GM23338 (cell line): Measurements from ENCODE around the gene SEMA6B.

Source experiments
- CREB1 ChIP-seq: fragments of 250-450 bp; sonication (Bioruptor Pico); IDR thresholded peaks from 2 replicates; pipeline ENCODE4 v1.5.0; 2020; ENCODE audit warnings: low read depth, mild to moderate bottlenecking, moderate library complexity
- ETS1 ChIP-seq: IDR thresholded peaks from 2 replicates; pipeline ENCODE4 v1.6.1; 2016; ENCODE audit warnings: antibody characterized with exemption
- EZH2 ChIP-seq: fragments of 200-600 bp; sonication (generic); IDR thresholded peaks from one replicate; pipeline ENCODE4 v1.8.0; 2017; ENCODE audit warnings: antibody characterized with exemption, mild to moderate bottlenecking, low read depth; ENCODE audit not compliant: unreplicated experiment
- EZH2phosphoT487 ChIP-seq: fragments of 200-600 bp; sonication (generic); IDR thresholded peaks from one replicate; pipeline ENCODE4 v1.8.1; 2018; ENCODE audit warnings: antibody characterized with exemption; ENCODE audit not compliant: unreplicated experiment
- JUNB ChIP-seq: IDR thresholded peaks from one replicate; pipeline ENCODE4 v1.6.1; 2016; ENCODE audit warnings: antibody characterized with exemption; ENCODE audit not compliant: unreplicated experiment
- NANOG ChIP-seq: IDR thresholded peaks from 2 replicates; pipeline ENCODE4 v1.6.1; 2016; ENCODE audit warnings: antibody characterized with exemption, borderline replicate concordance
- POLR2AphosphoS5 ChIP-seq: IDR thresholded peaks from 2 replicates; pipeline ENCODE4 v1.6.1; 2016; ENCODE audit warnings: antibody characterized with exemption, low read depth
- REST ChIP-seq: IDR thresholded peaks from one replicate; pipeline ENCODE4 v1.6.1; 2018; ENCODE audit warnings: antibody characterized with exemption; ENCODE audit not compliant: unreplicated experiment
- STAT1 ChIP-seq: IDR thresholded peaks from one replicate; pipeline ENCODE4 v1.6.1; 2016; ENCODE audit warnings: antibody characterized with exemption; ENCODE audit not compliant: unreplicated experiment
- ZNF114 ChIP-seq: fragments of 250-450 bp; sonication (Bioruptor Pico); IDR thresholded peaks from 2 replicates; pipeline ENCODE4 v1.5.0; 2020; ENCODE audit warnings: mild to moderate bottlenecking, moderate library complexity
- ZNF331 ChIP-seq: fragments of 250-450 bp; sonication (Bioruptor Pico); IDR thresholded peaks from 2 replicates; pipeline ENCODE4 v1.5.0; 2020; ENCODE audit warnings: low read depth, mild to moderate bottlenecking, moderate library complexity
- TF ChIP-seq, protein P1 (sequence below), 2 experiments: fragments of 200-600 bp in 1 of 2; sonication (generic) in 1 of 2; conservative IDR thresholded peaks; 2 replicates each; pipeline versions ENCODE4 v1.5.1 to v1.6.1; 2016 to 2017; ENCODE audit warnings: antibody characterized with exemption in 2 of 2, low read depth in 2 of 2, mild to moderate bottlenecking in 2 of 2, moderate library complexity in 1 of 2
- TF ChIP-seq, protein P2 (sequence below): fragments of 250-450 bp; sonication (Bioruptor Pico); IDR thresholded peaks from 2 replicates; pipeline ENCODE4 v1.5.0; 2020; ENCODE audit warnings: mild to moderate bottlenecking, moderate library complexity

GRCh38 chr19:4503132-4503824, 56.2 kb downstream of the SEMA6B start:
- TF ChIP-seq, protein P1, sequence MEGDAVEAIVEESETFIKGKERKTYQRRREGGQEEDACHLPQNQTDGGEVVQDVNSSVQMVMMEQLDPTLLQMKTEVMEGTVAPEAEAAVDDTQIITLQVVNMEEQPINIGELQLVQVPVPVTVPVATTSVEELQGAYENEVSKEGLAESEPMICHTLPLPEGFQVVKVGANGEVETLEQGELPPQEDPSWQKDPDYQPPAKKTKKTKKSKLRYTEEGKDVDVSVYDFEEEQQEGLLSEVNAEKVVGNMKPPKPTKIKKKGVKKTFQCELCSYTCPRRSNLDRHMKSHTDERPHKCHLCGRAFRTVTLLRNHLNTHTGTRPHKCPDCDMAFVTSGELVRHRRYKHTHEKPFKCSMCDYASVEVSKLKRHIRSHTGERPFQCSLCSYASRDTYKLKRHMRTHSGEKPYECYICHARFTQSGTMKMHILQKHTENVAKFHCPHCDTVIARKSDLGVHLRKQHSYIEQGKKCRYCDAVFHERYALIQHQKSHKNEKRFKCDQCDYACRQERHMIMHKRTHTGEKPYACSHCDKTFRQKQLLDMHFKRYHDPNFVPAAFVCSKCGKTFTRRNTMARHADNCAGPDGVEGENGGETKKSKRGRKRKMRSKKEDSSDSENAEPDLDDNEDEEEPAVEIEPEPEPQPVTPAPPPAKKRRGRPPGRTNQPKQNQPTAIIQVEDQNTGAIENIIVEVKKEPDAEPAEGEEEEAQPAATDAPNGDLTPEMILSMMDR (conservative IDR thresholded peaks at IDR 0.05; ENCODE audit: low read depth in 2 of 2): no peak
- TF ChIP-seq POLR2AphosphoS5 (no peak), JUNB (no peak), CREB1 (CRISPR knock-in tag) (no peak), ZNF331 (CRISPR knock-in tag) (no peak), REST (no peak), NANOG (no peak), EZH2phosphoT487 (no peak), EZH2 (no peak), STAT1 (no peak), ZNF114 (no peak), ETS1 (no peak)
- TF ChIP-seq, protein P2, sequence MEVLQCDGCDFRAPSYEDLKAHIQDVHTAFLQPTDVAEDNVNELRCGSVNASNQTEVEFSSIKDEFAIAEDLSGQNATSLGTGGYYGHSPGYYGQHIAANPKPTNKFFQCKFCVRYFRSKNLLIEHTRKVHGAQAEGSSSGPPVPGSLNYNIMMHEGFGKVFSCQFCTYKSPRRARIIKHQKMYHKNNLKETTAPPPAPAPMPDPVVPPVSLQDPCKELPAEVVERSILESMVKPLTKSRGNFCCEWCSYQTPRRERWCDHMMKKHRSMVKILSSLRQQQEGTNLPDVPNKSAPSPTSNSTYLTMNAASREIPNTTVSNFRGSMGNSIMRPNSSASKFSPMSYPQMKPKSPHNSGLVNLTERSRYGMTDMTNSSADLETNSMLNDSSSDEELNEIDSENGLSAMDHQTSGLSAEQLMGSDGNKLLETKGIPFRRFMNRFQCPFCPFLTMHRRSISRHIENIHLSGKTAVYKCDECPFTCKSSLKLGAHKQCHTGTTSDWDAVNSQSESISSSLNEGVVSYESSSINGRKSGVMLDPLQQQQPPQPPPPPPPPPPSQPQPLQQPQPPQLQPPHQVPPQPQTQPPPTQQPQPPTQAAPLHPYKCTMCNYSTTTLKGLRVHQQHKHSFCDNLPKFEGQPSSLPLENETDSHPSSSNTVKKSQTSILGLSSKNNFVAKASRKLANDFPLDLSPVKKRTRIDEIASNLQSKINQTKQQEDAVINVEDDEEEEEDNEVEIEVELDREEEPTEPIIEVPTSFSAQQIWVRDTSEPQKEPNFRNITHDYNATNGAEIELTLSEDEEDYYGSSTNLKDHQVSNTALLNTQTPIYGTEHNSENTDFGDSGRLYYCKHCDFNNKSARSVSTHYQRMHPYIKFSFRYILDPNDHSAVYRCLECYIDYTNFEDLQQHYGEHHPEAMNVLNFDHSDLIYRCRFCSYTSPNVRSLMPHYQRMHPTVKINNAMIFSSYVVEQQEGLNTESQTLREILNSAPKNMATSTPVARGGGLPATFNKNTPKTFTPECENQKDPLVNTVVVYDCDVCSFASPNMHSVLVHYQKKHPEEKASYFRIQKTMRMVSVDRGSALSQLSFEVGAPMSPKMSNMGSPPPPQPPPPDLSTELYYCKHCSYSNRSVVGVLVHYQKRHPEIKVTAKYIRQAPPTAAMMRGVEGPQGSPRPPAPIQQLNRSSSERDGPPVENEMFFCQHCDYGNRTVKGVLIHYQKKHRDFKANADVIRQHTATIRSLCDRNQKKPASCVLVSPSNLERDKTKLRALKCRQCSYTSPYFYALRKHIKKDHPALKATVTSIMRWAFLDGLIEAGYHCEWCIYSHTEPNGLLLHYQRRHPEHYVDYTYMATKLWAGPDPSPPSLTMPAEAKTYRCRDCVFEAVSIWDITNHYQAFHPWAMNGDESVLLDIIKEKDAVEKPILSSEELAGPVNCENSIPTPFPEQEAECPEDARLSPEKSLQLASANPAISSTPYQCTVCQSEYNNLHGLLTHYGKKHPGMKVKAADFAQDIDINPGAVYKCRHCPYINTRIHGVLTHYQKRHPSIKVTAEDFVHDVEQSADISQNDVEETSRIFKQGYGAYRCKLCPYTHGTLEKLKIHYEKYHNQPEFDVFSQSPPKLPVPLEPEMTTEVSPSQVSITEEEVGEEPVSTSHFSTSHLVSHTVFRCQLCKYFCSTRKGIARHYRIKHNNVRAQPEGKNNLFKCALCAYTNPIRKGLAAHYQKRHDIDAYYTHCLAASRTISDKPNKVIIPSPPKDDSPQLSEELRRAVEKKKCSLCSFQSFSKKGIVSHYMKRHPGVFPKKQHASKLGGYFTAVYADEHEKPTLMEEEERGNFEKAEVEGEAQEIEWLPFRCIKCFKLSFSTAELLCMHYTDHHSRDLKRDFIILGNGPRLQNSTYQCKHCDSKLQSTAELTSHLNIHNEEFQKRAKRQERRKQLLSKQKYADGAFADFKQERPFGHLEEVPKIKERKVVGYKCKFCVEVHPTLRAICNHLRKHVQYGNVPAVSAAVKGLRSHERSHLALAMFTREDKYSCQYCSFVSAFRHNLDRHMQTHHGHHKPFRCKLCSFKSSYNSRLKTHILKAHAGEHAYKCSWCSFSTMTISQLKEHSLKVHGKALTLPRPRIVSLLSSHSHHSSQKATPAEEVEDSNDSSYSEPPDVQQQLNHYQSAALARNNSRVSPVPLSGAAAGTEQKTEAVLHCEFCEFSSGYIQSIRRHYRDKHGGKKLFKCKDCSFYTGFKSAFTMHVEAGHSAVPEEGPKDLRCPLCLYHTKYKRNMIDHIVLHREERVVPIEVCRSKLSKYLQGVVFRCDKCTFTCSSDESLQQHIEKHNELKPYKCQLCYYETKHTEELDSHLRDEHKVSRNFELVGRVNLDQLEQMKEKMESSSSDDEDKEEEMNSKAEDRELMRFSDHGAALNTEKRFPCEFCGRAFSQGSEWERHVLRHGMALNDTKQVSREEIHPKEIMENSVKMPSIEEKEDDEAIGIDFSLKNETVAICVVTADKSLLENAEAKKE (CRISPR knock-in tag): no peak
